NCI-H146 (cell line): Measurements from ENCODE around the gene COA1.
A peak's percentile ranks its signal among the peaks of the same experiment; 100 is the strongest.
"Not testable (repeated sequence)": the region's sequence is repeated elsewhere in the genome, so short reads cannot be mapped to it uniquely, and the experiment has no call there.

ENCODE experiments used
- DNase-seq: peaks from one replicate; lab custom pipeline; 2025; lab: John Stamatoyannopoulos, UW

COA1 gene

DNA sequence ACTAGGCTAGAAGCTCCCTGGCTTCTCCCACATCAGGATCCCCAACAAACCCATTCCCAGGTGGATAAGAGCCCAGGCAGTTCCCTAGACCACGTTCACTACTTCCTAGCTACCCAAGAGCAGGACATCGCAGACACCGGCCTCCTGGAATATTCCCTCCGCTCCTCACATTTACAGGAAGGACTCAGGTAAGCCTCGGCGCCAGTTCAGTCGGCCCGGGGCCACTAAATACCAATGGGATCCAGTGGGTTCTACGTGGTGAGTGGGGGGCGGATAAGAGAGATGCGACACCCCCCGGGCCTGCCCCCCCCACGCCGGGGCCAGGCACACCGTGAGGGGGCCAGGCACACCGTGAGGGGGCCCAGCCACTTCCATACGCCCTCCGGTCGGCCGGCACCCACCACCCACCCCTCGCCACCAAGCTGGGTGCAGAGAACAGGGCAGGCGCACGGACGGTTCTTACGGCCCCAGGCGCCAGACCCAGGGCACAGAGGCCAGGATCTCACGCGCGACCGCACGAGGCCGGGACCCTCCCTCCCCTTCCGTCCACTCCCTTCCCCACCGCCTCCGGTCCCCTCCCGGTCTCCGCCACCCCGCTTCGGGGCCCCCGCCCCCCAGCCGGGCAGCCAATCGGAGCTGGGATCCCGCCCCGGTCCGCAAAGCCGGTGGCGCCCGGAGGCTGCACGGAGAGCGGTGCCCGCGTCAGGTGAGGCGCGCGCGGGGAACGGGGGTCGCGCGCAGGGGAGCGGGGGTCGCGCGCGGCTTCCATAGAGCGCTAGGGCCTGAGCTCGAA, 28.9 kb upstream of the COA1 start, which contains the start of gene BLVRA:
Gene BLVRA (plus strand): TSS at position 652 of the 793 bp plus-strand sequence. CDS start 12,479 bp downstream, outside the sequence.
- peak; percentile 47 for DNase-seq

DNA sequence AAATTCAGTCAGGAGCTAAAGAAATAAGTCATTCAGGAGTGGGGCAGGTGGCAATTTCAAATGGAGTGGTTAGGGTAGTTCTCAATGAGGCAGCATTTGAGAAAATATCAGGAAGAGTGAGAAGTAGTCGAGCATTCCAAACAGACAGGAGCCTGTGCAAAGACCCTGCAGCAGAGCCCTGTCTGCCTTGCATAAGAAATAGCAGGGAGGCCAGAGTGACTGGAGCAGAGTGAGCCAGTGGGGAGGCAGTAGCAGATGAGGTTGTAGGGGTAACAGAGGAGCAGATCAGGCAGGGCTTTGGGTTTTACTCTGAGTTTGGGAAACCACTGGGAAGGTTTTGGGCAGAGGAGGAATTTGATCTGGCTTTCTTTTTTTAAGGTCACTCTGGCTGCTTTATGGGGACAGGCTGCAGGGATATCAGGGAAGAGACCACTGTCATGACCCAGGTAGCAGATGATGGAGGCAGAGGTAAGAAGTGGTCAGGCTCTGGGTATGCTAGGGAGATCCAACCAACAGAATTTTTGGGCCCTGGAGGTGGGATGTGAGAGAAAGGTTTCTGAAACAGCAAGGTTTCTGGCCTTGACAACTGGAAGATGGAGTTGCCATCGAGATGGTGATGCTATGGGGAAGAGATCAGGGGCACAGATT, 27.9 kb upstream of the COA1 start:
- DNase-seq, result no peak

- DNase-seq, result no peak
Measured at GRCh38 chr7:43756368-43757072, 27.2 kb upstream of the COA1 start.

GRCh38 chr7:43754596-43754995, 25.3 kb upstream of the COA1 start:
- DNase-seq, result no peak

GRCh38 chr7:43753843-43754242, 24.5 kb upstream of the COA1 start:
- DNase-seq, result no peak

- no peak for DNase-seq
Measured at GRCh38 chr7:43753271-43753810, 24.0 kb upstream of the COA1 start.

DNA sequence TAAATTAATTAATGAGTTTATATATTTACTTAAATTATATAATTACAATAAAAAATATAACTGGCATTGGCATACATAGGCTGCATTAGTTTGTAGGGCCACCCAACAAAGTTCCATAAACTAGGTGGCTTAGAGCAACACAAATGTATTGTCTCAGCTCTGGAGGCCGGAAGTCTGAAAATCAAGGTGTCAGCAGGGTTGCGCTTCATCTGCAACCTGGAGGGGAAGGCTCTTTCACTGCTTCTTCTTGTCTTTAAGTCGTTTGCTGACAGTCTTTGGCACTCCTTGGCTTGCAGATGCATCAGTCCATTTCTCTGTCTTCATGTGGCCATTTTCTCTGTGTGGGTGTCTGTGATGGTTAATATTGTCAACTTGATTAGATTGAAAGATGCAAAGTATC, 23.1 kb upstream of the COA1 start:
- DNase-seq, result no peak

DNA sequence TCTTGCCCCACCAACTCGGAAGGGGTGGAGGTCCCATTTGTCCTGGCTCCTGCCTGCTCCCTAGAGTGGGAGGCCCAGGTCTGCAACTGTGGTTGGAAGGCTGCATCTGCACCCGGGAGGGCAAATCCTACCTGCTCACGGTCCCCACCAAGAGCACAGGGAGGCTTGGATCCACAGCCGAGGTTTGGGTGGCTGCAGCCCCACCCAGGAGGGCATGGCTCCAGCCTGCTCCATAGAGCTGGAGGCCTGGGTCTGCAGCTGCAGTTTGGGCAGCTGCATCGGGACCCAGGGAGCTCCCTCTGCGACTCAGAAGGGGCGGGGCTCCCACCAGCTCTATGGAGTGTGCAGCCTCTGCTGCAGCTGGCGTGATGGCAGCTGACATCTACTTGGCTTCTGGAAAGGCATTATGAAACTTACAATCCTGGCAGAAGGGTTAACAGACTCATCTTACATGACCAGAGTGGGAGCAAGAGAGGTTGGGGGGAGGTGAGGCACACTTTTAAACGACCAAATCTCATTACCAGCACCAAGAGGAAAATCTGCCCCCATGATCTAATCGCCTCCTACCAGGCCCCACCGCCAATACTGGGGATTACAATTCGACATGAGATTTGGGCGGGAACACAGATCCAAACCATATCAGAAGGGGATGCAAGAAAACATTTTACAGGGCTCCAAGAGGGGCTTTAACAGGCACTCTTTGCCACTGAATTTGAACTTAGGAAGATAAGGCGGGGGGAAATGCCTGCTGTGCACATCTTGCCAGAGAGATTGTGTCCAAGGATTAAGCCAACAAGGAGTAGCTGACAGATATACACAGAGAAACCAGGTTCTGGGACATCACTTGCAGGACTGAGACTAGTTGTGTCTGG, 20.9 kb upstream of the COA1 start:
- peak; percentile 22 for DNase-seq

- DNase-seq, result no peak
Measured at GRCh38 chr7:43749383-43749940, 20.1 kb upstream of the COA1 start.

DNA sequence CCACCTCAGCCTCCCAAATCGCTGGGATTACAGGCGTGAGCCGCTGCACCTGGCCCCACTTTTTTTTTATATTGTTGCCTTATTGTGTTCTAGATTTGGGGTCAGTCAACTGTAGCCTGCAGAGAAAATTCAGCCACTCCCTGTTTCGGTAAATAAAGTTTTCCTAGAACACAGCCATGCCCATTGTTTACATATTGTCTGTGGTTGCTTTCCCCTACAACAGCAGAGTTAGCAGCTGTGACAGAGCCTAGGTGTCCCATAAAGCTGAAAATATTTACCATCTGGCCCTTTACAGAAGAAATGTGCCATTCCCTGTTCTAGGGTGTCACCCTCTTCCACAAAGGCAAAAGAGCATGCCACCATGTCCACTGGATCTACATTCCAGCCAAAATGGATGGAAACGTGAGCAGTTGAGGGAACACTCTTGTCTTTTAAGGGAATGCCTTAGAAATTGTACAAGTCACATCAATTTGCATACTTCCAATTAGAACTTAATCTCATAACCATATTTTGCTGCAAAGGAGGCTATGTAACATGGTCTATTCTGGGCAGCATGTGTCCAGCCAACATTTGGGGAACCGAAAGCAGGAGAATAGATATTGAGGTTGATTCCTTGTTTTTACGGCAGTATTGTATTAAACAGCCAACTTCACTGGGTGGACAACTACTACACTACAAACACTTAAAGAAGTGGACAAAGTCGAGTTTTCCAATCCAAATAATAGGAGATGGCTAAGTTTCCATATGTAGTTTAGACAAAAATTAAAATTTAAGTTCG, 18.2 kb upstream of the COA1 start:
- no peak for DNase-seq

DNA sequence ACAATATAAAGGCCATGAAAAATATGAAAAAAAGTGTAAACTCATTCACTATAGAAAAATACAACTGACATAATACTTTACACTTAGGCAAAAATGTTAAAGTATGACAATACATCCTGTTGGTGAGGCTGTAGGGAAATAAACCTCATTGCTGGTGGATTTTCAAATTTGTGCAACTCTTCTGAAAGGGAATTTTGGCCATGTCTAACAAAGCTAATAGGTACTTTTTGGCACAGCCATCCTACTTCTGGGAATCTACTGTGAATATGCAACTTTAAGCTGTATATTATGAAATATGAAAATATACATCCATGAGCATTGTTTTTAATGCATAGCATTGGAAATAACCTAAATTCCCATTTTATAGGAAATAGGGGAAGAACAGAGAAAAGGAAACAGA, 13.4 kb upstream of the COA1 start:
- DNase-seq, result no peak

- DNase-seq, result no peak
Measured at GRCh38 chr7:43737467-43738127, 8.3 kb upstream of the COA1 start.

GRCh38 chr7:43735802-43736603, 6.7 kb upstream of the COA1 start:
- DNase-seq, result no peak

DNA sequence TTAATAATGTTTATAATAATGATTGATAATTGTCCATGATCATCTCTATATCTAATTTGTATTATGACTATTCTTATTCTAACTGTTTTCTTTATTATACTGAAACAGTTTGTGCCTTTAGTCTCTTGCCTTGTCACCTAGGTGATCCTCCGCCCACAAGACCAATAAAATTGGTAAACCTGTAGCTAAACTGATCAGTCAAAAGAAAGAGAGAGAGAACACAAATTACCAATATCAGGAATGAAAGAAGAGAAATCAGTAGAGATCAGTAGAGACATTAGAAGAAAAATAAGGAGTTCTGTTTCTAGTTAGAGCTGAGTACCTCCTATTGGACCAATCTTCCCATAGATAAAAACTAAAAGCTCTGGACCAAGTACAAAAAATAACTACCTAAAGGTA, 6.1 kb upstream of the COA1 start:
- DNase-seq, result no peak

- DNase-seq, result not testable (repeated sequence)
Measured at GRCh38 chr7:43734575-43735332, 5.4 kb upstream of the COA1 start.

- DNase-seq, result not testable (repeated sequence)
Measured at GRCh38 chr7:43731494-43731893, 2.2 kb upstream of the COA1 start.

GRCh38 chr7:43729924-43730248, 563 bp upstream of the COA1 start:
- DNase-seq, result no peak

DNA sequence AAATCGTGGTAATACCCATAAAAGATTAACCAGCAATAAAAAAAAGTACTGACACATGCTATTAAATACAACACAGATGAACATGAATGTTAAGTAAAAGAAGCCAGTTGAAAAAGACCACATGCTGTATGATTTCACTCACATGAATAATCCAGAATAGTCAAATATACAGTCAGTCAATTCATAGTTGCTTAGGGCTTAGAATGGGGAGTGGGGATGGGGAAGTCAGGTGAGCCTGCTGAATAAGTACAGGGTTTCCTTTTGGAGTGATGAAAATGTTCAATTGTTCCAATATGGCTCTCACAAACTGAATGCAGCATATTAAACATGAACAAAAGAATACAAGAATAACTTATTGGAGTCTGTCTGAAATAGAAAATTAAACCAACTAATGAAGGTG, 1.8 kb downstream of the COA1 start:
- no peak for DNase-seq

DNA sequence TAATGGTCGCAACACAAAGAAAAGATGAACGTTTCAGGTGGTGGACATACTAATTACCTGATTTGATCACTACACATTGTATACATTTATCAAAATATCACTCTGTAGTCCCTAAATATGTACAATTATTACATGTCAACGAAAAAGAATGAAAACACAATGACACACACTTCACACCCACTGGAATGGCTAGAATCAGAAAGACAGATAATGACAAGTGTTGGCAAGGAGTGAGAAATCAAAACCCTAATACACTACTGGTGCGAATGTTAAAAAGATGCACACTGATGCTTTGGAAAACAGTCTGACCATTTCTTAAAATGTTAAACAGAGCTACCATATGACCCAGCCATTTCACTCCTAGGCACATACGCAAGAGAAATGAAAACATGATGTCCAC, 2.3 kb downstream of the COA1 start:
- no peak for DNase-seq
